OCI-LY1 (cell line): ENCODE measurements around the gene PCNX2.

Experiments used
- CTCF ChIP-seq: fragments of 200-600 bp; sonication (generic), shearing (Covaris generic); IDR thresholded peaks from 2 replicates; pipeline ENCODE4 v1.5.1; 2017; ENCODE audit warnings: mild to moderate bottlenecking, antibody characterized with exemption, low read length, moderate library complexity, mixed read lengths
- EZH2 ChIP-seq: fragments of 200-600 bp; sonication (generic), shearing (Covaris generic); IDR thresholded peaks from 2 replicates; pipeline ENCODE4 v1.8.0; 2017; ENCODE audit warnings: borderline replicate concordance, mixed run types, mild to moderate bottlenecking, antibody characterized with exemption, low read length, moderate library complexity, mixed read lengths

GRCh38 chr1:233295237-233295974 lies at the start of gene PCNX2:
- TF ChIP-seq CTCF: no peak
- no peak for TF ChIP-seq EZH2
